MM.1S (cell line): ENCODE measurements around the gene KRTAP10-1.

ENCODE experiments used
- DNase-seq: peaks from one replicate; pipeline ENCODE4 v3.0.0-alpha.2; 2015
- H2AFZ ChIP-seq: fragments of 300-600 bp; sonication (generic); 2 replicates; pipeline ENCODE4 v1.6.0; 2016; ENCODE audit warnings: antibody characterized with exemption, low read length
- H3F3A ChIP-seq: fragments of 300-600 bp; sonication (generic); 2 replicates; pipeline ENCODE4 v1.6.1; 2016; ENCODE audit warnings: mild to moderate bottlenecking, antibody characterized with exemption, low read length, moderate library complexity, mixed read lengths; ENCODE audit not compliant: insufficient read depth
- H3K27ac ChIP-seq: fragments of 300-600 bp; sonication (generic); 2 replicates; pipeline ENCODE4 v1.5.1; 2016; ENCODE audit warnings: mild to moderate bottlenecking, low read length
- H3K27me3 ChIP-seq: fragments of 300-600 bp; sonication (generic); replicated peaks from 2 replicates; pipeline ENCODE4 v1.6.0; 2016; ENCODE audit warnings: low read length; ENCODE audit not compliant: insufficient read depth
- H3K36me3 ChIP-seq: fragments of 300-600 bp; sonication (generic); replicated peaks from 2 replicates; pipeline ENCODE4 v1.6.1; 2016; ENCODE audit warnings: mild to moderate bottlenecking, low read length, mixed read lengths; ENCODE audit not compliant: insufficient read depth
- H3K4me1 ChIP-seq: fragments of 300-600 bp; sonication (generic); 2 replicates; pipeline ENCODE4 v1.6.1; 2016; ENCODE audit warnings: low read length, mixed read lengths
- H3K4me2 ChIP-seq: fragments of 300-600 bp; sonication (generic); 2 replicates; pipeline ENCODE4 v1.6.0; 2016; ENCODE audit warnings: low read depth, low read length
- H3K4me3 ChIP-seq: fragments of 300-600 bp; sonication (generic); 2 replicates; pipeline ENCODE4 v1.5.1; 2016; ENCODE audit warnings: low read length, mixed read lengths
- H3K79me2 ChIP-seq: fragments of 300-600 bp; sonication (generic); 2 replicates; pipeline ENCODE4 v1.6.1; 2016; ENCODE audit warnings: mixed run types, low read length, mixed read lengths
- H3K9ac ChIP-seq: fragments of 300-600 bp; sonication (generic); 2 replicates; pipeline ENCODE4 v1.6.1; 2016; ENCODE audit warnings: low read length, mixed read lengths
- H3K9me2 ChIP-seq: fragments of 300-600 bp; sonication (generic); replicated peaks from 2 replicates; pipeline ENCODE4 v1.6.1; 2016; ENCODE audit warnings: mild to moderate bottlenecking, low read length, mixed read lengths; ENCODE audit not compliant: insufficient read depth
- H3K9me3 ChIP-seq: fragments of 300-600 bp; sonication (generic); replicated peaks from 2 replicates; pipeline ENCODE4 v1.6.1; 2016; ENCODE audit warnings: mild to moderate bottlenecking, low read length, mixed read lengths; ENCODE audit not compliant: insufficient read depth
- H4K20me1 ChIP-seq: fragments of 300-600 bp; sonication (generic); 2 replicates; pipeline ENCODE4 v1.6.1; 2016; ENCODE audit warnings: mild to moderate bottlenecking, low read length, moderate library complexity, mixed read lengths; ENCODE audit not compliant: insufficient read depth
- EZH2 ChIP-seq: fragments of 300-600 bp; sonication (generic); optimal IDR thresholded peaks from 2 replicates; pipeline ENCODE3; 2017; ENCODE audit warnings: low read depth, mild to moderate bottlenecking, antibody characterized with exemption, low read length, mixed read lengths
- EZH2phosphoT487 ChIP-seq: fragments of 300-600 bp; sonication (generic); IDR thresholded peaks from 2 replicates; pipeline ENCODE4 v1.6.1; 2018; ENCODE audit warnings: antibody characterized with exemption, low read length
- TF ChIP-seq, protein P1 (sequence below): fragments of 300-600 bp; sonication (generic); IDR thresholded peaks from 2 replicates; pipeline ENCODE4 v1.5.1; 2016; ENCODE audit warnings: antibody characterized with exemption, low read length, mixed read lengths

Gene KRTAP10-1

GRCh38 chr21:44526096-44526997 lies 13.6 kb downstream of the KRTAP10-1 start:
- Histone ChIP-seq H3K36me3 (no peaks in the 10 kb centered on the region), H3K27me3 (peaks cover 100% of the 10 kb centered on the region), H4K20me1 (no peaks in the 10 kb centered on the region), H3K9ac (no peak overlapping the region), H3K4me1 (no peaks in the 10 kb centered on the region), H2AFZ (no peak overlapping the region), H3K4me2 (no peak overlapping the region), H3K27ac (no peak overlapping the region), H3K9me3 (no peaks in the 10 kb centered on the region), H3K9me2 (no peaks in the 10 kb centered on the region), H3K79me2 (no peaks in the 10 kb centered on the region), H3F3A (no peaks in the 10 kb centered on the region), H3K4me3 (no peak overlapping the region)
- DNase-seq, result no peak
- TF ChIP-seq, protein P1, sequence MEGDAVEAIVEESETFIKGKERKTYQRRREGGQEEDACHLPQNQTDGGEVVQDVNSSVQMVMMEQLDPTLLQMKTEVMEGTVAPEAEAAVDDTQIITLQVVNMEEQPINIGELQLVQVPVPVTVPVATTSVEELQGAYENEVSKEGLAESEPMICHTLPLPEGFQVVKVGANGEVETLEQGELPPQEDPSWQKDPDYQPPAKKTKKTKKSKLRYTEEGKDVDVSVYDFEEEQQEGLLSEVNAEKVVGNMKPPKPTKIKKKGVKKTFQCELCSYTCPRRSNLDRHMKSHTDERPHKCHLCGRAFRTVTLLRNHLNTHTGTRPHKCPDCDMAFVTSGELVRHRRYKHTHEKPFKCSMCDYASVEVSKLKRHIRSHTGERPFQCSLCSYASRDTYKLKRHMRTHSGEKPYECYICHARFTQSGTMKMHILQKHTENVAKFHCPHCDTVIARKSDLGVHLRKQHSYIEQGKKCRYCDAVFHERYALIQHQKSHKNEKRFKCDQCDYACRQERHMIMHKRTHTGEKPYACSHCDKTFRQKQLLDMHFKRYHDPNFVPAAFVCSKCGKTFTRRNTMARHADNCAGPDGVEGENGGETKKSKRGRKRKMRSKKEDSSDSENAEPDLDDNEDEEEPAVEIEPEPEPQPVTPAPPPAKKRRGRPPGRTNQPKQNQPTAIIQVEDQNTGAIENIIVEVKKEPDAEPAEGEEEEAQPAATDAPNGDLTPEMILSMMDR, result no peak
- peak; percentile 6 for TF ChIP-seq EZH2
- no peak for TF ChIP-seq EZH2phosphoT487

DNA sequence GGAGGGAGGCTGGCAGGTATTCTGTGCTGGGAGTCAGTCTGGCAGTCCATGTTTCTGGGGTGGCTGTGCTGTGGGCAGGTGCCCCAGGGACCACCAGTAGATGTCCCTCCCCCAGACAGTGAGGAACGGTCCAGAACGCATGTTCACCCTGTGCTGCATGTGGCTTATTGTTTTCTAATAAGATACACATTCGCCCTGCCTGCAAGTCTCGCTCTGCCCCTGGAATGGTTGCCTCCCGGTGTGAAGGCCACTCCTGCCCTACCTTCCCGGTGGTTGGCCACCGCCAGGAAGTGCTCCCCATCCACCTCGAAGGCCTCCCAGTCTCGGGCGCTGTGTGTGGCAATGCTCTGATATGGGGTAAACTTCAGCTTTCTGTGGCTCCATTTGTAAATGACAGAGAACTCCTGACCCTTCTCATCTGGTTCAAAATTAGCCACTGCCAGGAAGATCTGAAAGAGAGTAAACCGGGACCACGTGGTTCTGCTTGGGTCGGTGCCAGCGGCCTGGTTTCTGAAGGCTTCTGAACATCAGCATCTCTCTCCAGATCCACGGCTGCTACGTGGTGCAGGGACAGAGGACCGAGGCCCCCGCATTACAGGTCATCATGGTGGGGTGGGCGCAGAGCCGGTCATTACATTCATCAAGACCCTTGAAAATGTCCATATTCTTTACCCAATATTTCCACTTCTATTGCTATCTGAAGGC lies 14.5 kb downstream of the KRTAP10-1 start:
- peaks cover 100% of the 10 kb centered on the region for H3K27me3 ChIP-seq
- H3K4me3 ChIP-seq, result no peak overlapping the region
- H3K27ac ChIP-seq, result no peak overlapping the region
- H2AFZ ChIP-seq, result no peak overlapping the region
- H3K36me3 ChIP-seq, result no peaks in the 10 kb centered on the region
- no peaks in the 10 kb centered on the region for H4K20me1 ChIP-seq
- DNase-seq, result no peak
- TF ChIP-seq EZH2phosphoT487 (no peak), EZH2 (peak; percentile 46)
- H3F3A ChIP-seq, result no peaks in the 10 kb centered on the region
- no peaks in the 10 kb centered on the region for H3K9me3 ChIP-seq
- H3K9ac ChIP-seq, result no peak overlapping the region
- no peaks in the 10 kb centered on the region for H3K4me1 ChIP-seq
- no peak overlapping the region for H3K4me2 ChIP-seq
- H3K9me2 ChIP-seq, result no peaks in the 10 kb centered on the region
- H3K79me2 ChIP-seq, result no peaks in the 10 kb centered on the region

DNA sequence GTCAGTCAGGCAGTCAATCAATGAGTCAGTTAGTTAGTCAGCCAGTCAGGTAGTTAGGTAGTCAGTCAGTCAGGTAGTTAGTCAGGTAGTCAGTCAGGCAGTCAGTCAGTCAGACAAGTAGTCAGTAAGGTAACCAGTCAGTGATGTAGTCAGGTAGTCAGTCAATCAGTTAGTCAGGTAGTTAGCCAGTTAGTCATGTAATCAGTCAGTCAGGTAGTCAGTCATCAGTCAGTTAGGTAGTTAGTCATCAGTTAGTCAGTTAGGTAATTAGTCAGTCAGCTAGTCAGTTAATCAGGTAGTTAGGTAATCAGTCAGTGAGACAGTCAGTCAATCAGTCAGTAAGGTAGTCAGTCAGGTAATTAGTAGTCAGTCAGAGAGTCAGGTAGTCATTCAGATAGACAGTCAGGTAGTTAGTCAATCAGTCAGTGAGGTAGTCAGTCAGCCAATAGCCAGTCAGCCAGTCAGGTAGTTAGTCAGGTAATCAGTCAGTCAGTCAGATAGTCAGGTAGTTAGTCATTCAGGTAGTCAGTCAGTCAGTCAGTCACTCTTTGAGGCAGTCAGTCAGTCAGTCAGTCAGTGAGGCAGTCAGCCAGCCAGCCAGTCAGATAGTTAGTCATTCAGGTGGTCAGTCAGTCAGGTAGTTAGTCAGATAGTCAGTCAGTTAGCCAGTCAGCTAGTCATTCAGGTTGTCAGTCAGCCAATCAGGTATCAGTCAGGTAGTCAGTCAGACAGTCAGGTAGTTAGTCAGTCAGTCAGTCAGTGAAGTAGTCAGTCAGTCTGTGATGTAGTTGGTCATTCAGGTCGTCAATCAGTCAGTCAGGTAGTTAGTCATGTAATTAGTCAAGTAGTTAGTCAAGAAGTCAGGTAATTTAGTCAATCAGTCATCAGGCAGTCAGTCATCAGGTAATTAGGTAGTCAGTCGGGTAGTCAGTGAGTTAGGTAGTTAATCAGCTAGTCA lies 15.3 kb downstream of the KRTAP10-1 start:
- no peak overlapping the region for H3K9ac ChIP-seq
- H3K9me2 ChIP-seq, result no peaks in the 10 kb centered on the region
- no peaks in the 10 kb centered on the region for H3K4me1 ChIP-seq
- H3K4me2 ChIP-seq, result no peak overlapping the region
- H3K27me3 ChIP-seq, result peaks cover 100% of the 10 kb centered on the region
- TF ChIP-seq, protein P1, result no peak
- TF ChIP-seq EZH2phosphoT487 (no peak), EZH2 (no peak)
- H3K79me2 ChIP-seq, result no peaks in the 10 kb centered on the region
- H2AFZ ChIP-seq, result no peak overlapping the region
- H4K20me1 ChIP-seq, result no peaks in the 10 kb centered on the region
- H3K4me3 ChIP-seq, result no peak overlapping the region
- no peak overlapping the region for H3K27ac ChIP-seq
- no peaks in the 10 kb centered on the region for H3F3A ChIP-seq
- H3K36me3 ChIP-seq, result no peaks in the 10 kb centered on the region
- no peaks in the 10 kb centered on the region for H3K9me3 ChIP-seq
- no peak for DNase-seq
